Mammary epithelial cell (primary cell): ENCODE data around the gene OR2AP1.

ENCODE experiments used
- EZH2 ChIP-seq: IDR thresholded peaks from 2 replicates; pipeline ENCODE4 v1.6.1; 2012; ENCODE audit warnings: low read length, inconsistent platforms, borderline replicate concordance
- TF ChIP-seq, protein P1 (sequence below), 2 donors: IDR thresholded peaks in 1 of 2; conservative IDR thresholded peaks in 1 of 2; 2 replicates each; pipeline ENCODE4 v1.5.1; 2011 to 2012; ENCODE audit warnings: inconsistent platforms in 2 of 2, low read length in 2 of 2, mild to moderate bottlenecking in 2 of 2, control low read depth in 1 of 2, low read depth in 1 of 2; ENCODE audit not compliant: insufficient read depth in 1 of 2; ENCODE audit errors: extremely low read depth in 1 of 2

DNA sequence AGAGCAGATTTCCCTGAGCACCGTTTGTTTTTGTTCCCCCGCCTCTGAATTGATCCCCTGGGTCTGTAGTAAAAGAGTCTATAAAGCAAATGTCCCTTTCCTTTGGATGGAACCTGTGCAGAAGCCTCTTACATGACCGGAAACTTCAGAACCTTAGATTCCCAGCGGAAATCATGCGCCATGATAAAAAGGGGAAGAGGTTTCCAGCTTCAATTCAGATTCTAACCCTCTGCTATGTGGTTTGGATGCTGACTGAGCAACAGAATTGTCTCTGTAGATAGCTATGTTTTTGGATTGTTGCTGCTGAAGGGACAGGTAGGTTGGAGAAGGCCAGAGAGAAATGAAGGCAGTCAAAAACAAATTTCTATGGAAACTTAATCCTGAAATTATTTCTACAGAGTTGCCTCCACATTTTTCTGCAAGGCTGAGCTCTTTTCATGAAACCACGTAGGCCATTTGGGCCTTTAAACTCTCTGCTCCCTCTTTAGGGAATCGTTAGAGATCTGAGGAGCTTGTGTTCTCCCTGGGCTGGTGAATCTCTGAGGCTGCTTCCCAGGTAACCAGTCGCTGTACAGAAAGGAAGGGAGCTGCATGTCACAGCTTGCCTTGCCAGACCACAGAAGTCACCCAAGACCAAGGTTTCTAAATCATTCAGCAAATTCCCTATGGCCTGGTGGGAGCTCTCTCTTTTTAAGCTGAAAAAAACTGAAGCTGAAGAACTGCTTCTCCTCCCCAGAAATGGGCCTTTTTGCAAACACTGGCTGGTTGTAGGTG lies 35.7 kb downstream of the OR2AP1 start:
- TF ChIP-seq EZH2, result no peak
- TF ChIP-seq, protein P1, sequence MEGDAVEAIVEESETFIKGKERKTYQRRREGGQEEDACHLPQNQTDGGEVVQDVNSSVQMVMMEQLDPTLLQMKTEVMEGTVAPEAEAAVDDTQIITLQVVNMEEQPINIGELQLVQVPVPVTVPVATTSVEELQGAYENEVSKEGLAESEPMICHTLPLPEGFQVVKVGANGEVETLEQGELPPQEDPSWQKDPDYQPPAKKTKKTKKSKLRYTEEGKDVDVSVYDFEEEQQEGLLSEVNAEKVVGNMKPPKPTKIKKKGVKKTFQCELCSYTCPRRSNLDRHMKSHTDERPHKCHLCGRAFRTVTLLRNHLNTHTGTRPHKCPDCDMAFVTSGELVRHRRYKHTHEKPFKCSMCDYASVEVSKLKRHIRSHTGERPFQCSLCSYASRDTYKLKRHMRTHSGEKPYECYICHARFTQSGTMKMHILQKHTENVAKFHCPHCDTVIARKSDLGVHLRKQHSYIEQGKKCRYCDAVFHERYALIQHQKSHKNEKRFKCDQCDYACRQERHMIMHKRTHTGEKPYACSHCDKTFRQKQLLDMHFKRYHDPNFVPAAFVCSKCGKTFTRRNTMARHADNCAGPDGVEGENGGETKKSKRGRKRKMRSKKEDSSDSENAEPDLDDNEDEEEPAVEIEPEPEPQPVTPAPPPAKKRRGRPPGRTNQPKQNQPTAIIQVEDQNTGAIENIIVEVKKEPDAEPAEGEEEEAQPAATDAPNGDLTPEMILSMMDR (conservative IDR thresholded peaks at IDR 0.05 in 1 of 2, IDR thresholded peaks at IDR 0.05 in 1 of 2; ENCODE audit: extremely low read depth in 1 of 2, insufficient read depth in 1 of 2, low read depth in 1 of 2, low read length in 2 of 2), result no peak
